Esophagus squamous epithelium (tissue), 5 donors: Measurements from ENCODE around the gene CALHM5. TPM values are rescaled to one million over a fixed set of nuclear protein-coding genes. Genes with fewer than 3 reads are reported as not detected.

Source experiments
- DNase-seq: peaks from one replicate; lab custom pipeline; 2025; lab: John Stamatoyannopoulos, UW
- H3K27ac ChIP-seq, 4 donors: fragments of 200-600 bp; sonication (generic); one replicate each; pipeline ENCODE4 v1.5.1; 2016 to 2019; ENCODE audit warnings: mild to moderate bottlenecking in 1 of 4
- H3K27me3 ChIP-seq, 4 donors: fragments of 200-600 bp; sonication (generic); 1 replicate in 3 of 4; 2 replicates in 1 of 4; pipeline versions ENCODE4 v1.5.1 to v1.6.0; 2017 to 2021; ENCODE audit warnings: antibody characterized with exemption in 1 of 4
- H3K36me3 ChIP-seq, 3 donors: fragments of 200-600 bp; sonication (generic); one replicate each; pipeline ENCODE4 v1.5.1; 2016 to 2019
- H3K4me1 ChIP-seq, 3 donors: fragments of 200-600 bp; sonication (generic); one replicate each; pipeline ENCODE4 v1.5.1; 2017 to 2019
- H3K4me3 ChIP-seq, 4 donors: fragments of 200-600 bp; sonication (generic); 1 replicate in 3 of 4; 2 replicates in 1 of 4; pipeline ENCODE4 v1.5.1; 2016 to 2019; ENCODE audit warnings: mild to moderate bottlenecking in 2 of 4, moderate library complexity in 1 of 4
- H3K9me3 ChIP-seq, 3 donors: fragments of 200-600 bp; sonication (generic); one replicate each; pipeline ENCODE4 v1.5.1; 2016 to 2019
- CTCF ChIP-seq, 6 experiments: fragments of 450-650 bp in 4 of 6; fragments of 200-600 bp in 2 of 6; sonication (generic) in 2 of 6; IDR thresholded peaks; one replicate each; pipeline ENCODE4 v1.5.1; 2016 to 2019; ENCODE audit warnings: antibody characterized with exemption in 6 of 6, mild to moderate bottlenecking in 4 of 6, moderate library complexity in 4 of 6
- POLR2A ChIP-seq, 4 donors: fragments of 450-650 bp; IDR thresholded peaks; one replicate each; pipeline ENCODE4 v1.6.1; 2017; ENCODE audit warnings: antibody characterized with exemption in 4 of 4, mild to moderate bottlenecking in 4 of 4, moderate library complexity in 3 of 4
- WGBS, 2 donors: methylation state at CpG; one replicate each; pipeline ENCODE4 v1.1.5; 2018; 5-methylcytosine and 5-hydroxymethylcytosine counted together
- intact Hi-C: fragments of 100-400 bp; cut with DNase I; formaldehyde crosslinking; loops from one replicate; pipeline ENCODE4 v1.15.0; 2022
- total RNA-seq, 4 donors: library from RNA; depleted of rRNA; stranded (reverse); fragments of >200 nt; gene quantifications; one replicate each; pipeline ENCODE4 v1.1.0, GENCODE V29; 2016
- donor health status: DM: yes; HTN: yes; CAD: no.

Gene CALHM5
- total RNA-seq, 4 donors from 2014 or later: 0.04 to 1.7 (median 0.56) TPM

GRCh38 chr6:116507324-116507723 lies 4.1 kb upstream of the CALHM5 start:
- no peak for TF ChIP-seq POLR2A (IDR thresholded peaks at IDR 0.05)
- TF ChIP-seq CTCF (IDR thresholded peaks at IDR 0.05): no peak
- 66 to 83% methylated on average over 3 of the region's 3 CpGs for WGBS, 2 donors
- no peak overlapping the region for H3K4me3 ChIP-seq
- no peaks in the 10 kb centered on the region for H3K27me3 ChIP-seq
- no peaks in the 10 kb centered on the region for H3K4me1 ChIP-seq
- no peak overlapping the region for H3K27ac ChIP-seq
- no peaks in the 10 kb centered on the region for H3K9me3 ChIP-seq
- no peaks in the 10 kb centered on the region for H3K36me3 ChIP-seq
- DNase-seq: no peak
- intact Hi-C loops: no loop called here

GRCh38 chr6:116508527-116508926 lies 2.9 kb upstream of the CALHM5 start:
- TF ChIP-seq CTCF (IDR thresholded peaks at IDR 0.05): no peak
- no peak for TF ChIP-seq POLR2A (IDR thresholded peaks at IDR 0.05)

GRCh38 chr6:116512111-116512559 lies 696 bp downstream of the CALHM5 start:
- H3K4me1 ChIP-seq: peaks cover 0 to 10% (median 0%) of the 10 kb centered on the region in 3 donors
- peak overlapping the region; percentile 61 to 89 (median 84) for H3K27ac ChIP-seq
- no peak for DNase-seq
- H3K27me3 ChIP-seq: no peaks in the 10 kb centered on the region
- H3K4me3 ChIP-seq: peak overlapping the region; percentile 12 to 60 (median 42)
- intact Hi-C loops: no loop called here
- TF ChIP-seq POLR2A (IDR thresholded peaks at IDR 0.05): no peak
- no peak for TF ChIP-seq CTCF (IDR thresholded peaks at IDR 0.05)
- no peaks in the 10 kb centered on the region for H3K9me3 ChIP-seq
- peaks cover 0 to 4% (median 0%) of the 10 kb centered on the region in 3 donors for H3K36me3 ChIP-seq
- 49 to 55% methylated on average over 4 of the region's 4 CpGs for WGBS, 2 donors

More at GRCh38 chr6:116508527-116508926, 2.9 kb upstream of the CALHM5 start:
- Histone ChIP-seq H3K27ac (no peak overlapping the region), H3K4me1 (peaks cover 0 to 8% (median 0%) of the 10 kb centered on the region in 3 donors), H3K4me3 (no peak overlapping the region), H3K27me3 (no peaks in the 10 kb centered on the region), H3K36me3 (no peaks in the 10 kb centered on the region), H3K9me3 (no peaks in the 10 kb centered on the region)
- no peak for DNase-seq
- intact Hi-C loops: no loop called here

GRCh38 chr6:116512734-116513133 lies 1.3 kb downstream of the CALHM5 start:
- Histone ChIP-seq H3K36me3 (peaks cover 0 to 4% (median 0%) of the 10 kb centered on the region in 3 donors), H3K4me1 (peaks cover 0 to 10% (median 0%) of the 10 kb centered on the region in 3 donors), H3K27me3 (no peaks in the 10 kb centered on the region), H3K9me3 (no peaks in the 10 kb centered on the region), H3K27ac (peak overlapping the region in 3 of 4 donors; percentile 82 to 89 (median 85)), H3K4me3 (peak overlapping the region in 3 of 4 donors; percentile 41 to 60 (median 42))
- no peak for DNase-seq
- no peak for TF ChIP-seq POLR2A (IDR thresholded peaks at IDR 0.05)
- no peak for TF ChIP-seq CTCF (IDR thresholded peaks at IDR 0.05)
- intact Hi-C loops: no loop called here

- Histone ChIP-seq H3K27me3 (no peaks in the 10 kb centered on the region), H3K27ac (no peak overlapping the region), H3K4me1 (peaks cover 0 to 10% (median 0%) of the 10 kb centered on the region in 3 donors), H3K36me3 (peaks cover 0 to 4% (median 0%) of the 10 kb centered on the region in 3 donors), H3K9me3 (no peaks in the 10 kb centered on the region), H3K4me3 (peak overlapping the region in 2 of 4 donors; percentile 41 to 60)
- TF ChIP-seq POLR2A (IDR thresholded peaks at IDR 0.05): no peak
- no peak for TF ChIP-seq CTCF (IDR thresholded peaks at IDR 0.05)
- 29 to 47% methylated on average over 2 of the region's 2 CpGs for WGBS, 2 donors
- intact Hi-C loops: no loop called here
- DNase-seq: no peak
These were observed 1.9 kb downstream of the CALHM5 start for GRCh38 chr6:116513224-116513875.
